ENCODE measurements around the gene MYO1E.

MYO1E gene

GRCh38 chr15:59243622-59244021, 129.0 kb downstream of the MYO1E start:
- no peak overlapping the region for H3K4me3 ChIP-seq (ENCODE audit: low read depth, low read length)
- TF ChIP-seq, protein P1, sequence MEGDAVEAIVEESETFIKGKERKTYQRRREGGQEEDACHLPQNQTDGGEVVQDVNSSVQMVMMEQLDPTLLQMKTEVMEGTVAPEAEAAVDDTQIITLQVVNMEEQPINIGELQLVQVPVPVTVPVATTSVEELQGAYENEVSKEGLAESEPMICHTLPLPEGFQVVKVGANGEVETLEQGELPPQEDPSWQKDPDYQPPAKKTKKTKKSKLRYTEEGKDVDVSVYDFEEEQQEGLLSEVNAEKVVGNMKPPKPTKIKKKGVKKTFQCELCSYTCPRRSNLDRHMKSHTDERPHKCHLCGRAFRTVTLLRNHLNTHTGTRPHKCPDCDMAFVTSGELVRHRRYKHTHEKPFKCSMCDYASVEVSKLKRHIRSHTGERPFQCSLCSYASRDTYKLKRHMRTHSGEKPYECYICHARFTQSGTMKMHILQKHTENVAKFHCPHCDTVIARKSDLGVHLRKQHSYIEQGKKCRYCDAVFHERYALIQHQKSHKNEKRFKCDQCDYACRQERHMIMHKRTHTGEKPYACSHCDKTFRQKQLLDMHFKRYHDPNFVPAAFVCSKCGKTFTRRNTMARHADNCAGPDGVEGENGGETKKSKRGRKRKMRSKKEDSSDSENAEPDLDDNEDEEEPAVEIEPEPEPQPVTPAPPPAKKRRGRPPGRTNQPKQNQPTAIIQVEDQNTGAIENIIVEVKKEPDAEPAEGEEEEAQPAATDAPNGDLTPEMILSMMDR (IDR thresholded peaks at IDR 0.05; ENCODE audit: borderline replicate concordance, insufficient read depth, low read depth, low read length), result no peak

DNA sequence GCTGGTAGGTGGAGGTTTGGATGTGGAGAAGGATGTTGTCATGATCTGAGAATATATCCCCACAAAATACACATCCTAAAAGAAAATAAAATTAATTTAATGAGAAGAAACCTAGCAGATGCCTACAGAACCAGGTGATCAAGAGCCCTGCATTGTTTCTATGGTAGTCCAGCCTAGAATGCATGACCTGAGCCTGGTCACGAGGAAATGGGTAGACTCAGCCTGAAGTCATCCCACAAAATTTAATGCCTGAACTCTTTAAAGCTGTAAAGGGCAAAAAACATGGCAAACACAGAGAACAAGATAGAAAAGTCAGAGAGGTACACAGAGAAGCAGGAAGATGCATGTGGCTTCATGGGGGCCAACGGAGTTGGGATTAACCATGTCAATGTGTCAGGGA, 130.0 kb downstream of the MYO1E start:
- TF ChIP-seq, protein P1 (IDR thresholded peaks at IDR 0.05; ENCODE audit: borderline replicate concordance, insufficient read depth, low read depth, low read length), result no peak
- no peak overlapping the region for H3K4me3 ChIP-seq (ENCODE audit: low read depth, low read length)

- H3K4me3 ChIP-seq (ENCODE audit: low read depth, low read length), result no peak overlapping the region
- TF ChIP-seq, protein P1 (IDR thresholded peaks at IDR 0.05; ENCODE audit: borderline replicate concordance, insufficient read depth, low read depth, low read length), result no peak
Observed at GRCh38 chr15:59240036-59240435, 132.6 kb downstream of the MYO1E start.

DNA sequence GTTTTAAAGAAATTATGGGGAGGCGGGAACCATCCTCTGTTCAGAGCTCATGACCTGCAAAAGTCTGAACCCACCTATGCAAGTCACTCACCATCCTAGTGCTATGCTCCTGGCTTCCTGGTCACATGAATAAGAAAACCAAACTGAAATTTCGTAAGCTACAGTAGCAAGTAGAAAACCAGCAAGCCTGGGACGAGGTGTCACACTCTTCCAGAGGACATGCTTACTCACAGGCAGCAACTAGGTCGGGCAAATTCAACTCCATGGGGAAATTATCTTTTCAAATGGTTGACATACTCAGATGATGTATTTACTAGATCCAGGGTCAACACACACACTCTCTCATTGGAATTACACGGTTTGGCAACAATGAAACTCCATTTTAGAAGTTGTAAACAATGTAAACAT, 134.7 kb downstream of the MYO1E start:
- TF ChIP-seq, protein P1 (IDR thresholded peaks at IDR 0.05; ENCODE audit: borderline replicate concordance, insufficient read depth, low read depth, low read length), result no peak
- H3K4me3 ChIP-seq (ENCODE audit: low read depth, low read length), result no peak overlapping the region

- TF ChIP-seq, protein P1 (IDR thresholded peaks at IDR 0.05; ENCODE audit: borderline replicate concordance, insufficient read depth, low read depth, low read length), result no peak
- H3K4me3 ChIP-seq (ENCODE audit: low read depth, low read length), result no peak overlapping the region
Observed at GRCh38 chr15:59237119-59237855, 135.4 kb downstream of the MYO1E start.

DNA sequence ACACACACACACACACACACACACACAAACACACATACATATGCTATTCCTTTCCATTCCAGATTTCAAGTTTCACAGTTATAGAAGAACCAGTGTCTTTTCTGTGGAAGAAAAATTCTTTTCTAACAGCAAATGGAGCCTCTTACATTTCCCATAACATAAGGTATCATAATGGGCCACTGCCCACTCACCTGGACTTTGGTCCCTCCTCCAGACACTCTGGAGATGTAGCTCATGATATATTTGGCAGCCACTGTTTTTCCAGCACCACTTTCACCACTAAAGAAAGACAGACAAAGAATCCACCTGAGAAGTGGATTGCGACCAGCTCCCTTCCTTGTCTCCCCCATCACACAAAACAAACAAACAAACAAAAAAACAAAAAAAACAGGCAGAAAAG, 136.3 kb downstream of the MYO1E start:
- H3K4me3 ChIP-seq (ENCODE audit: low read depth, low read length), result no peak overlapping the region
- TF ChIP-seq, protein P1 (IDR thresholded peaks at IDR 0.05; ENCODE audit: borderline replicate concordance, insufficient read depth, low read depth, low read length), result no peak

GRCh38 chr15:59232476-59232875, 140.2 kb downstream of the MYO1E start:
- TF ChIP-seq, protein P1 (IDR thresholded peaks at IDR 0.05; ENCODE audit: borderline replicate concordance, insufficient read depth, low read depth, low read length), result no peak
- no peak overlapping the region for H3K4me3 ChIP-seq (ENCODE audit: low read depth, low read length)

Data from GM12875 (cell line).